GM18951 (cell line): ENCODE measurements around the gene OTOG.

ENCODE experiments used
- POLR2A ChIP-seq: IDR thresholded peaks from 4 replicates; pipeline ENCODE4 v1.6.1; 2011; ENCODE audit warnings: mild to moderate bottlenecking; ENCODE audit not compliant: insufficient read length, insufficient read depth; ENCODE audit errors: extremely low read depth
- in situ Hi-C: fragments of 300-500 bp; cut with MboI; formaldehyde crosslinking; loops from one replicate; pipeline ENCODE4 v1.12.0; 2022; ENCODE audit warnings: low sequenced_read_pairs, mixed read lengths, inconsistent platforms; ENCODE audit not compliant: unreplicated experiment

The OTOG gene

DNA sequence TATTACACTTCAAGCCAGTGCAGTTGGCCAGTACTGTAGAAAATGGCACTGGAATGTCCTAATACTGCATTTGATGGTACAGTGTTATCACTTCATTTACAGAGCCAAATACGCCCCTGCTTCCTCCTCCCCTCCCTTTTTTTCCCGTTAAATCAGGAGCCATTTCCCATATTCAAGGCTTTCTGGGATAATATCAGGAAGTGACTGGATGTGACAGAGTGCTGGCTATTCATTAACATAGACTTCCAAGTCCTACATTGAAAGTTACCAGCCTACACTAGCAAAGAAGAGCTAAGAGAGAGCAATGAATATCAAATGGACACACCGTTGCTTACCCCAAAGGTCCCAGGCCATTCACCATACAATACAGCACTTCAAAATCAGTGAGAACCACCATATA is 38.3 kb upstream of the OTOG start:
- no peak for TF ChIP-seq POLR2A
- in situ Hi-C loops: loop anchor here (25.0 kb wide), 1 partner anchor 271 kb away; no protein-coding TSS in a partner anchor

DNA sequence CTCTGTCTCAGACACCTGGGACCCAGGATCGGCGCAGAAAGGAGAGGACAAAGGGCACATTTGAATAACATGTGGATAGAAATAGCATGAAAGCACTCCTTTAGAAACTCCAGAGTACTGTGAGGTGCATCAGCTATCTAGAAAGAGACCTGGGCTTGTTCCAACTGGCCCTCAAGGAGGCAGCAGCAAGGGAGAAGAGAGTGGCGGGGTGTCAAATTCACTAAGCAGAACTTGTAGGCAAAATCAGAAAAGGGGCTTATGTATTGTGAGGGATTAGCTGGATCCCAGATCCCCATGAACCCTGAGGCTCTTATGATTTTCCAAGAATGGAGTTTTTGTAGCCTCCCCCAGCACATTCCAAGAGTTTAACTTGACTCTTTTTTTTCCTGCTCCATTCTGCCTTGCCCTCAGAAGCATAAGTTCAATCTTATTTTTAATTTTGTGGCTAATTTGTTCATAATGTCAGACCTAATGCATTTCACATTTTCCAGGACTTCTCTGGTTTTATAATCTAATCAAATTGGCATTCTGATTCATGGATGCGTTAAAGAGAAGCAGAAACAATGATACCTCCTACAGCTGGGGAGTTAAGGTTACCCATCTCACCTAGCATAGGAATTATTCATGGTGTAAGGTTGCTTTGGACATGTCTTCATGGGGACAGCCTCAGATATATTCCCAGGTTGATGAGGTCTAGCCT is 36.4 kb upstream of the OTOG start:
- in situ Hi-C loops: loop anchor here (10.0 to 25.0 kb wide), 2 partner anchors 116 to 273 kb away; no protein-coding TSS in a partner anchor

DNA sequence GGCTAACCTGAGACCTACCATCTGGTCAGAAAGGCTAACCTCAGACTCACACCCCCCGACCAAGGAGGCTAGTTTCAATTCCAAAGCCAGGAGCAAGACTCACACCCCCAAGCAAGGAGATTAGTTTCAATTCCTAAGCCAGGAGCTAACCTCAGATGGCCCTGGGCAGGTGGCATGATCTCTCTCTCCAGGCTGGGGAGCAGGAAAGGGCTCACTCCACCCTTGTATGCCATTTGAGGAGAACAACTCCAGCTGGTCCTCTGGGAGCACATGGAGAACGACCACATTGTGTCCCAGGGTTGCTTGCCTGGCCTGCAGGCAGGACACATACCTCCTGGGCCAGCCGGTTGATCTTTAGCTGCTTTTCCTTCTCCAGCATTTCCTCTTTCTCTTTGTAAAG is 35.5 kb upstream of the OTOG start:
- in situ Hi-C loops: loop anchor here (10.0 to 25.0 kb wide), 2 partner anchors 117 to 274 kb away; no protein-coding TSS in a partner anchor
- TF ChIP-seq POLR2A: no peak

More for the DNA sequence above, 36.4 kb upstream of the OTOG start:
- no peak for TF ChIP-seq POLR2A

DNA sequence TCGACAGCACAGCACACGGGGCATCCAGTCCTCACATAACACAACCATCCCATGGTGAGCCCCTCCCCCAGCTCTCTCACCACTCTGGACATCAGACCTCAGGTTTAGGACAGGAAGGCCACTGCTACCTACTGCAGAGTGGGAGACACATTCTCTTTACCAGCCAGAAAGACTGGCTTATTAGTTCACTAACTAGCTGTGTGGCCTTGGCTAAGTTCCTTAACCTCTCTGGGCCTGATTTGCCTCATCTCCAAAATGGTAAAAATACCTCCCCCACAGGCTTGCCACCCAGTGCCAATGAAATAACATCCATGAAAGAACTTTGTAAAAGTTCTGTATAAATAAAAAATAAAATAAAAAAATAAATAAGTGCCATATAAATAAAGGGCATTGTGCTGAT is 35.0 kb upstream of the OTOG start:
- in situ Hi-C loops: loop anchor here (10.0 to 25.0 kb wide), 2 partner anchors 117 to 275 kb away; no protein-coding TSS in a partner anchor

DNA sequence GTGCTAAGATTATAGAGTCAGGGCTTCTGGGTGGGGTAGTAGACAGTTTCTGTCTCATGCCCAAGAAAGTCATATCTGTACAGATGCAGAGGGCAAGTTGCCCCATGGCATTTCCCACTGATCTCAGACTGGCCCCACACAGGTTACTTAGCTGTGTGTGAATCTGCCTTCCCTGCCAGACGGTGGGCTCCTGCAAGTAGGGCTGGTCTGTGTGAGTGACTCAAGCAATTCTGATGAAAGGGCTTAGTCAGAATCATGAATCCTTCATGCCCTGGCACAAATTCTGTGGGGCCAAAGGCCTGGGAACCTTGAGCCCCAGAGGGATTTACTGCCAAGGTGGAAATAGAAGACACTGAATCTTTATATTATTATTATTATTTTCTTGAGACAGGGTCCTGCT is 33.2 kb upstream of the OTOG start:
- in situ Hi-C loops: loop anchor here (10.0 to 25.0 kb wide), 2 partner anchors 119 to 277 kb away; no protein-coding TSS in a partner anchor
- no peak for TF ChIP-seq POLR2A

More for the DNA sequence above, 35.0 kb upstream of the OTOG start:
- TF ChIP-seq POLR2A: no peak

DNA sequence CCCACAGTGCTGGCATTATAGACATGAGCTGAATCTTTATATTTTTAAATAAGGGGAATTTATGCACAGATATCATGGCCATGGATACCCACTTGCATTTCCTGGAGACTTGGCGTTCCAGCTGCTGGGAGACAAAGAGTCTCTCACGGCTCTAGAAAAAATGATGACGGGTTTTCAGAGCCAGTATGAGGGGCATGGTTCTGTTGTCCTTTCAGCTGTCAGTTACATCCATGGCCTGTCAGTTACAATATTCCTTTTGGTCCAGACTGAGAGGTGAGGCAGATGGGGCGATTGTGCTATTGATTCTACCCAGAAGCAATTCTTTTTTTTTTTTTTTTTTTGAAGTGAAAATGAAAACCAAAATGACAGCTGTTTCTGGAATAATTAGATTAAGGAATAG is 32.6 kb upstream of the OTOG start:
- in situ Hi-C loops: loop anchor here (10.0 to 25.0 kb wide), 2 partner anchors 120 to 277 kb away; no protein-coding TSS in a partner anchor
- TF ChIP-seq POLR2A: no peak

DNA sequence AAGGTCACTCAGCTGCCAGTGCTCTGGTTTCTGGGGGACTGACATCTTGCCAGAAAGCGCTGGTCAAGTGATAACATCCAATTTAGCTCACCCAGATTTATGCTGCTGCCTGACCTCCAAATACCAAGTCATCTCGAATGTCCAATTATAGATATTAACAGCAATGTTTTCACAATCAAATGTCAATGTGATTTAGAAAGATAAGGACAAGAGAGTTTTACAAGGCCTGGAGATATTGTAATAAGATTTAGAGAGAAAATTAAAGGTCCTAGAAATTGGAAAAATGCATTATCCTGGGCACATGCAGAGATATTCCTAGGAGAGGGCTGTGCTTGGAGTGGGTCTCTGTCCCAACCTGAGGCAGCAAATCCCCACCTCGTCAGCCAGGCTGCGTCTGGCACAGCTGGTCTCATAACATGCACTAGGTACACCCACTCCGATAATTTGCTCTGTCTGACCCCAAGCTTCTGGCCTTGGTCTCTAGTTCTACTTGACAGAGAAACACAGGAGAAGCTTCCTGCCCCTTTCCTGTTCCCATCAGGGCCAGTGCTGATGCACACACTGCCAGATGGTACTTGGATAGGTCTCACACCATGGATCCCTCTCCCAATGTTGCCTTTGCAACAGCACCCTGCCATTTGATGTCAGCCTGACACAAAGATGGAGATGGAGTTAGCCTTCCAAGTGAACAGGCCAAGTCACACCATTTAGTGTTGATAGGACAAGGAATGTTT is 31.4 kb upstream of the OTOG start:
- in situ Hi-C loops: loop anchor here (10.0 to 25.0 kb wide), 2 partner anchors 121 to 278 kb away; no protein-coding TSS in a partner anchor
- no peak for TF ChIP-seq POLR2A

DNA sequence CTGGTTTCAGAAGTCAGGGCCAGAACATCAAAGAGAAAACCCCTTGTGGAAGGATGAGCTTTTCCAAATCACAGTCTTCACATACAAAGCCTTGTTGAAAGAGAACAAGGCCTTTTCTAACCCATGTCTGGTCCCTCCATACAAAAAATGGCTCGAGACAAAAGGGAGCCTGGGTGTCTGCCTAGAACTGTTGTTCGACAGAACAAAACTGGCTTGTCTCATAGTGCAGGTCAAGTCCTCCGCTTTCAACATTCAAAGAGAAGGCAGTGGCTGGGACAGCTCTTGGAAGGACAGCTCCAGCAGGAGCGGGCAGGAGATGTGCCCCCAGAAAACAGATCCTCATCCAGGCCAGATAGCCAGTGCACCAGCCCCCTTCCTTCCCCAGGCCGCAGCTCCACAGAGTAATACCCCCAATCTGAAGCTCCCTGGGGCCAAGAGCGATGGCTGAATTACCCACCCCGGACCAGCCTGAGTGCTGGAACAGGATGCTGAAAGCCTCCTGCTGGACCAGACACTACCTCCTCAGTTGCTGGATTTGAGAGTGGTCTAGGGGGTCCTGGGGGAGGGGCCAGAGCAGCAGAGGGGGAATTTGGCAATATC is 30.4 kb upstream of the OTOG start:
- in situ Hi-C loops: loop anchor here (10.0 to 25.0 kb wide), 2 partner anchors 122 to 279 kb away; no protein-coding TSS in a partner anchor
- TF ChIP-seq POLR2A: no peak

DNA sequence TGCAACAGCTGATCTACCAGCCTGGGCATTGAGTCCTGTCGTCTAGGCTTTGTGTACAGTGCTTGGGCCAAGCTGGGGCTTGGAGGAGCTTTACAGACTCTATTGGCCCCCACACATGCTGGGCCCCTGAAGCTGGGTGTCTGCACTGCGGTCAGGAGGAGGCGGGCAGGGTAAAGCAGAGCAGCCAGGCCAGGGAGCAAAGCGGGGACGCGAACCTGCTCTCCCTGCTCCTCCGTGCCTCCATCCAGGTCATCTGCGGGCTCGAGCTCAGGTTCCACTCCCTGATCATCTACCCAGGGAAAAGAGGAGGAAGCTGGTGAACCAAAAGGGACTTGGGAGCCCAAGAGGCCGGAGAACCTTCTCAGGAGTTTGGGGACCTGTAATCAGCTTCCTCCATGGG is 29.9 kb upstream of the OTOG start:
- TF ChIP-seq POLR2A: no peak
- in situ Hi-C loops: loop anchor here (10.0 to 25.0 kb wide), 2 partner anchors 122 to 280 kb away; no protein-coding TSS in a partner anchor

DNA sequence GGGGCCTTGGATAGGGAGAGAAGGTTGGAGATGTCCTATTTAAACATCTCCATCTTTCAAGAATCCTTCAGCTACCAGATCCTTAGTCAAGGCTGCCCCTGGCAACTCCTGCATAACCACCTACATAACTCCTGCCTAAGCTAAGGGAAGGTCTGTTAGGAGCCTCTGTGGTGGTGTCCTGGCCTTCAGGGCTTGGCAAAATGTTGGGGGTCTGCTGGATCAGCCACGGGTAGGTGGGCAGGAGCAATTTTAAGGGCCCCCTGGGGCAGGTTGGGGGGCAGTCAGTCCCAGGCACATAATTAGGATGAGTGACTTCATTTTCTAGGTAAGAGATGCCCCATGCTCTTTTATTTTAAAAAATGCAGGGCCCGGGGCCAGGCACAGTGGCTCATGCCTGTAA is 28.7 kb upstream of the OTOG start:
- TF ChIP-seq POLR2A: no peak
- in situ Hi-C loops: loop anchor here (10.0 to 25.0 kb wide), 2 partner anchors 124 to 281 kb away; no protein-coding TSS in a partner anchor

DNA sequence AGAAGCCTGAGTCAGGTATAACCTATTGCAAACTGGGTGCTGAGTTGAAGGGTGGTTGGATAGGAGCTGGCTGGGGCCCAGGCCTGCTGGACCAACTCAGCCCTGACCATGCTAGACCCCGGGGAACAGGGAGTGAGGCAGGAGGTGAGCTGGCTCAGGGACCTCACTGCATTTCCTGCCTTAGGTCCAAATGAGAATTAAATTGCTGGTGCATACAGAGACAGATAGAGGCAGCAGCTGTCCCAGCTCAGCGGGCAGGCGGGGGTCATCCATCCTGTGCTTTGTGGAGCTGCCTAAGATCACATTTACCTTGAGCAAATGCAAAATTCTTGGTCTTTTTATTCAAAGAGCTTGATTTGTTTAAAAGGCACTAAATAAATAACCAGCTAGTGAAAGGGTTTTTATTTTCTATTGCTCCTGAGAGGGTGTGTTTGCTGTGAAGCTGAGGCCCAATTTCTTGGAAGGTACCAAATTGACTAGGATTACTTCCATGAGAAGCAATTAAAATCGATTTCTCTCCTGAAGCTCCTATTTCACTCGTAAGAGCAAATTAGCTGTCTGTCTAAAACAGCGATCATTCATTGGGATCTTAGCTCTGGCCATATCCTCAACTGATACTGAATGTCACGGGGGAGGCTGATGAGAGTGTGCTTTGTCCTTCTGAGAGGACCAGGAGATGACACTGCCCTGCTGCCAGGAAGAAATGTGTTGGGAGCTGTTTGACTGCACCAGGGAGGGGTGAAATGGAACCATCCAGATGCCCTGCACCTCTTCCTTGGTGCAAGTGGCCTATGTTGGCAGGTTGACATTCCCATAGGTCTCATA is 27.8 kb upstream of the OTOG start:
- TF ChIP-seq POLR2A: no peak
- in situ Hi-C loops: loop anchor here (10.0 to 25.0 kb wide), 2 partner anchors 124 to 282 kb away; no protein-coding TSS in a partner anchor
